ENCODE data around the gene DEGS2.

Gene DEGS2

DNA sequence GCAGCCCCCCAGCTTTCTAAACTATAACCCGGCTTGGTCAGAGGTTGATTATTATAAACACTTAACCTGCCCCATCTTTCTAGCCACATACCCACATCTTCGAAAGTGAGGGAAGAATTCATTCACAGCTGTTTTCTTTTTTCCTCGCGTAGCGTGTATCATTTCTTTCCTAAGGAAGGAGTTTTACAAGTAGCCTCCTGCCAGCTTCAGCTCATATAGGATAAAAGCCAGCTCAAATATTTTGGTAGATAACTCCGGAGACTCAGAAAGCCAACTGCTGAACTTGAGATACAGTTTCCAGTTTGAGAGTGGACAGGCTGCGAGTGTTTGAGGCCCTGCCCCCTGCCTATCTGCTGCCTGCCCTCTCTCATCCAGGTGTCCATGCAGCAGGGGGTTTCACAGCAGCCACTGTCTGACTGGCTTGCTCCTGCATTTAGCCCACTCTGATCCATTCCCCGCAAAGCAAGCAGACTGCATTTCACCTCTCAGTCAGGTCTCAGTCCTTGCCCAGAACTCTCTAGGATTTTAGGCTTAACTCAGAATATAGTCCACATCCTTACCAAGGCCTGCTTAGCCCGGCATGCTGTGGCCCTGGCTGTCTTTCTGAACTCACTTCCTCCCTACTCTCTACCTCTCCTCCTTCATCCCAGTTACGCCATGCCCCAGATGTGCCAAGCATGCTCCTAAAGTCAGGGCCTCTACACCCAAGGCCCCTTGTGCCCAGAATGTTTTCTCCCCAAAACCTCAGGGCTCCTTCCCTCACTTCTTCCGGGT is 47.3 kb downstream of the DEGS2 start:
- no peak for DNase-seq (ENCODE audit: low read depth)

- DNase-seq (ENCODE audit: low read depth) = no peak
Measured at GRCh38 chr14:100110816-100111215, 48.6 kb downstream of the DEGS2 start.

DNA sequence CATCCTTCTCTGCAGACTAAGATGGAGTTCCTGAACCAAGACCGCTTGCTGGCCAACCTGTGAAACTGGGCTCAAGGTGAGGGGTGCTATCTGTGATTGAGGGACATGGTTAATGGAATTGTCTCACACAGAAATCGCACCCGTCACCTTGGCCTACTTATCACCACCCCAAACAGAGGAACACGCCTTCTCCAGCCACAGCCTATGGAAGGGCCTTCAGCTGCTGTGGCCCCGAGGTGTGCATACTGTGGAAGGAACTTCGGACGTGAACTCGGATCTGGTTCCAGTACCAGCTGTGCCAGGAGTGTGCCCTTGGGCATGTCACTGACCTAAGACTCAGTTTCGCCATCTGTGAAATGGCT is 49.9 kb downstream of the DEGS2 start:
- no peak for DNase-seq (ENCODE audit: low read depth)

- DNase-seq (ENCODE audit: low read depth) = no peak
Measured at GRCh38 chr14:100108840-100109593, 50.4 kb downstream of the DEGS2 start.

GRCh38 chr14:100108042-100108825 is 51.2 kb downstream of the DEGS2 start:
- no peak for DNase-seq (ENCODE audit: low read depth)

DNA sequence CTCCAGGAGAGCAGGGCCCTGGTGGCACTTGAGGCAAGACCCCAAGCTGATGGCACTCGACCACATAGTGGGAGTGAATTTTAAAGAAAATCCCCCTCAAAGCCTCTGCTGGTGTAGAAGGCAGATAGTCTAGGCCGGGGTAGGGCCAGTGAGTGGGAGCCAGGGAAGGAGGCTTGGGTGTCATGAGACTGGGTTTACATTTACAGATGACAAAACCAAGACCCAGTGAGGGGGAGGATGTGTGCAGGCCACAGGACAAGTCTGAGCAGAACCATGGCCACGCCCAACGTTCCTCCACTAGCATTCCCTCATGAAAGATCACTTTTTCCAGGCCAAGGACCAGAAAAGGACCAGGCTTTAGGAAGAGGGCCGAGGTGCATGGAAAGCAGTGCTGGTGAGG is 52.2 kb downstream of the DEGS2 start:
- no peak for DNase-seq (ENCODE audit: low read depth)

DNA sequence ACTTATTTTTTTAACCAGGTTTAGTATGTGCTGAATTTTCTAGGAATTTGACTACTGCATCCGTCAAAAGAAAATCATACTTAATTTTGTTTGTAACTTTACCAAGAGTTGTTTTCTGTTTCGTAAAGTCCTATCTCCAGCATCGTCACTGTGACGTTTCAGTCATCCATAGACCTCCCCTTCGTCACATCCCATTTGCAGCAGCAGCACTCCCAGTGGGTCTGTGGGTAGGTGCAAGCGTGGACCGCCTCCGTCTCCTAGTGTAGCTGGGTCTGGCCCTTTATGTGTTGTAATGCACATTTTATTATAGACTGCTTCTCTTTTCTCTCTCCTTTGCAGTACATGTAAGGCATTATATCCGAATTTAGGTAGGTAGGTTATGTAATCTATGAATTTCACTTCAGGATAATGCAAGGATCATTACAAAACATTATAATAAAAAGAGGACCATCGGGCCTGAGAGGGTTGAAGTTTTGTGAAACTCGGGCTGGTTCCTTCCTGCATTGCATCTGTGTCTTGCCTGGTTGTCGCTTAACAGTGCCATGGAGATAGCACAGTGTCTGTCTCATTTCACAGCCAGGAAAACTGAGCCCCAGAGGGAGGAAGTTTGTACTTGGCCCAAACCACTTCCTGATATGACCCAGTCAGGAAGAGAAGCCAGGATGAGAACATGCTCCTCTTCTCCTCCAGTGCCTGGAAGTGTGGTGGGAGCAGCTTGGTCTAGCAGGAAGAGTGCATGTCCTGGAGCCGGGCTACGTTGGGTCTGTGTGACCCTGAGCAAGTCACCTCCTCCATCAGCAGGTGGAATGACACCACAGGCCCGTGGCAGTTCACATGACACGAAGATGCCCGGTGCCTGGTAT is 53.0 kb downstream of the DEGS2 start:
- no peak for DNase-seq (ENCODE audit: low read depth)

DNA sequence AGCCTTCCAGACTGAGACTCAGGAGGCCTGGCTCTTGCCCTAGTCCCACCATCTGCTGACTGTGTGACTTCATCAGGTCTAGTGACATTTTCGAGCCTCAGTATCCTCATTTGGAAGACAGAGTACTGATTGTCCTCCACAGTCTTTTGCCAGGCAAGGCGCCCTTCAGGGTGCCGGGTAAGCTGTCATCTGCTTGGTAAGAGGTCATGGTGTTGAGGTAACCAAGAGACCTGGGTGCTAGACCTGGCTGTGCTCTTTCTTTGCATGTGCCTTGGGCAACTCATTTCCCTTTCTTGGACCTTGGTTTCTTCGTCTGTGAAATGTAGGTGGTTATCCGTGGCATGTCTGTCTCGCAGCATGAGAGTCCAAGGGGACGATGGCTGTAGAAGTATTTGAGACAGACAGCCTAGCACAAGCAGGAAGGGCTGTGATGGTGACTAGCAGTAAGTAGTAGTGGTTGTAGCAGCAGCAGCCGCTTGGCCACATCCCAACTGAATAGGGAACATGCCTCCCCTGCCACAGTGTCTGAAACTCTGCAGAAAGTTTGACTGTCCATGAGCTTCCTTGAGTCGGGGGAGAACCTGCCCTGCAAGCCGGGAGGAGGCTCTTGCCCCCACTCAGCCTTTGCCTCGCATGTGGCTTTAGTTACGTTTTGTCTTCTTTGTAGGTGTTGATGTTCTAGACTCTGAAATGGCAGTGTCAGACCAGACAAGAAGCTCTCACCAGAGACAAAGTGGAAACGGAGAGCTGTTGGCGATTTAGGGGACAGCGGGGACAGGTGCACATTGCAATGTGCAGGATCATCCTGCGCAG is 53.9 kb downstream of the DEGS2 start:
- DNase-seq (ENCODE audit: low read depth) = no peak

- peak; percentile 56 for DNase-seq (ENCODE audit: low read depth)
Measured at GRCh38 chr14:100104523-100105300, 54.7 kb downstream of the DEGS2 start.

DNA sequence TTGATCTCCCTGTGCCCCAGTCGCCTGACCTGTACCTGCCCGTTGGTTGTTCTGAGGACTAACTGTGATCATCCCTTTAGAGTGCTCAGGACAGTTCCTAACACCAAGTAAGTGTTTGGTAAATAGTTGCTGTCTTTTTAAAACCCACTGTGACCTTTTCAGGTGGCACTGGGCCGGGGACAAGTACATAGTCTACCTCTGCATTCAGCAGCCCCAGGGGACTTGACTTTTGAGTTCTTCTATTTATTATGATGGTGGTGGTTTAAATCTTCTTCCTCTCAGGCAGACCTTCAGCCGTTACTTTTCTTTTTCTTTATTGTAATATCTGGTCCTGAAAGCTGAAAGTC is 55.5 kb downstream of the DEGS2 start:
- no peak for DNase-seq (ENCODE audit: low read depth)

DNA sequence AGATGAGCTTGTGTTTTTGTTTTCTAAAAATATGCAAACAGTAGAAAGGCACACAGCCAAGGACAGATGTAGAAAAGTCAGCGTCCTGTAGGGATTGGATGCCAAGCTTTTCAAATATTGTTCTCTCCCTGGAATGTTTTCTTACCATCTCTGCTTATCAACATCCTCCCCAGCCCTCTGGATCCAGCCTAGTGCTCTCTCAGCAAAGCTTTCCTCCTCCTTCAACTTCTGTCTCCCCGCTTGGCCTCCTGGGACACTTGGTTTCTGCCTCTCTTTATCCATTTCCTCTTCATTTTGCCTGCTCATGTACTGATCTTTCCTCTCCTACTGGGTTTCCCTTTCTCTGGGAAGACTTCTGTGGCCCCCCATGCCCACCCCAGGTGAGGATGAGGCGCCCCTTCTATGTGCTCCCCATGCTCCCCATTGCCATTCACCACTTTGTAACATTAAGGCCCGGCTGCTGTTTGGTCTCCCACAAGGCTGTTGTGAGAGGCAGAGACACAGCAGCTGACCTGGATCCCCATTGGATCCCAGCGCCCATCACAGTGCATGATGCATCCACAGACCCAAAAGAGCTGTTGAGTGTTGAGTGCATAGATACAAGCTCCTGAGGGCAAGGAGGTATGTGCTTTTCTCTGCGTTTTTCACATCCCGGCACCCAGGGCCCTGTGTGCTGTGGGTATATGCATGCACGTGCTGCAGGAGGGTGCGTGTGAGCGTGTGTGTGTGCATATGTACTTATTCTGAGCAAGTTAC is 56.0 kb downstream of the DEGS2 start:
- DNase-seq (ENCODE audit: low read depth) = no peak

DNA sequence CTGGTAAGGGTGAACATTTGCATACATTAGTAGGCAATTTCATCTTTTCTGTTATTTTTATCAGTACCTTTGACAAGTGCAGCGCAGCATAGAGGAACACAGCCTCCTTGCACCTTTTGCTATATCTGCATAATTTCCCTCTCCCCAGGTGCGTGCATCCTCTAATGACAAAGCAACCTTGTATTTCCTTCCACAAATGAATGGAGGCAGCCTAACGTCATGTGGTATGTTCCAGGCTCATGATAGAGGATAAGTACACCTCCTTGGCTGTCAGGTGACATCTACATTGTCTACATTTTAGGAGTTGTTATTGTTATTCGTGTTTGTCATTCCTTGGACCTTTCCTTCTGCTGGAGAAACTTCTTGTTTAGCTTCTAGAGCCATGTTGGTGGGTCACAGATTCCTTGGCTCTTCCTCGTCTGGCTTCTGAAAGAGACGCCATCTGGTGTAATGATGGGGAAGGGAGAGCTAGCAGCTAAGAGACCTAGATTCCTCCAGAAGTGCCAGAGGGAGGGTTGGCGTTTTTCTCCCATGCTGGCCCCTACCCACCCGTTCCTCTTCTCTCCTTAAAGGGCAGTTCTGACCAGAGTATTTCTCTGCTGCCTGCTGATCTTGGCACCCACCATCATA is 57.2 kb downstream of the DEGS2 start:
- DNase-seq (ENCODE audit: low read depth) = no peak

DNA sequence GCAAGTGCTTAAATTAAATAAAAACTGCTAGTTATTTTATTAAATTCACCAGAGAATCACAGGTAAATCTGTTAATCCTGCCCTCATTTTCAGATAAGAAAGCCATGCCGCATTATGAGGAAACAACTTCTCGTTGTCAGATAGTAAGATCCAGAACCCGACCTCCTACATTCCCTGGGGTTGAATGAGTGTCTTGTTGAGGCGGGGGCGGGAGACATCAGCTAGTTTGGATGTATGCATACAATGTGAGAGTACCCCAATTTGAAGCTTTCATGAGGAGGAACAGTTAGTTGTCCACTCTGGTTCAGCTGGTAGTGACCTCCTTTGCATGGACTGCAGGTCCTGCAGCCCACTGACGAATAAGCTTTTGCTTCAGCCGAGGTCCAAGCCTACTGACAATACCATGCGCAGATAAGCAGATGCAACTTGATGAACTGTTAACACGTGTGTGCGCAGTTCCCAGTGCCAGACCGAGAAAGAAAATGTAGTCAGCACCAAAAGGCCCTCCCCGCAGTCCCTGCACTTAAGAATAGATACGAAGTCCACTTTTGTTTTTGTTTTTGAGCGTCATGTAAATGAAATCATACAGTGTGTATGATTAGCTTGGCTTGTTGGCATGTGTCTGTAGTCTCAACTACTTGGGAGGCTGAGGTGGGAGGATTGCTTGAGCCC is 59.3 kb downstream of the DEGS2 start:
- DNase-seq (ENCODE audit: low read depth) = no peak

DNA sequence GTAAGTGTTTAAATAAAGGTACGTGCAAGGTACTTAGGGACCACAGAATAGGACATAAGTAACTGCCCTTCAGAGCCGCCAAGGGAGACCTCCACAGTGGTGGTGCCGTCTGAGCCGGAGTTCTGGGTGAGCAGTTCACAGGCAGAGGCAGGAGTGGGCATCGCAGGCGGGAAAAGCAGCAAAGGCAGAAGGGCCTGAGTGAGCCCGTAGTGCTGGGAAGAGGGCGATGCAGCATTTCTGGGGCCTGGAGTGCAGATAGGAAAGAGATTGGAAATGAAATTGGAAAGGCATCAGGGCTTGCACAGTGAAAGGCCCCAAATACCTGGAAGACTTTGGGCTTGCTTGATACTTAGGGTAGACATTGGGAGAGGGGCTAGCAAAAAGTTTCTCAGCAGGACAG is 61.3 kb downstream of the DEGS2 start:
- no peak for DNase-seq (ENCODE audit: low read depth)

DNA sequence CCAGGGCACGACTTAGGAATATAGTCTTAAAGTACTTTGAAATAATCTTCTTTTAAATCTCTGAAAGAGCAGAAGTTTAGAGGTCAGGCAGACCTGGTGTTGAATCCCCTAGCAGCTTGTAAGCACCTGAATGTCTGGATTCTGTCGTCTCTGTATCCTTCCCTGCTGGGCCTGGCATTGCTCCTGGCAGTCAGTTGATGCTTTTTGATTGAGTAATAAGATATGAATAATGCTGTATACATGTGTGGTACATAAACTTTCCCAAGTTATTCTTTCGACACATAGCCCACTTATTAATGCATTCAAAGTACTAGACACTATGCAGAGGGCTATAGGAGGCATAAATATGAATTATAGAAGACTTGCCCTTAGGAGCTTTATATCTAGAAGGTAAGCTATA is 62.8 kb downstream of the DEGS2 start:
- no peak for DNase-seq (ENCODE audit: low read depth)

All from stromal cell of bone marrow (primary cell).